GM21390 (cell line): Measurements from ENCODE around the gene RNF123.
"Not testable (repeated sequence)": the region's sequence is repeated elsewhere in the genome, so short reads cannot be mapped to it uniquely, and the experiment has no call there.

Source experiments
- ATAC-seq: cut with Tn5 transposase; IDR thresholded peaks from one replicate; pipeline ENCODE4 v1.9.1; 2021; ENCODE audit not compliant: unreplicated experiment

The RNF123 gene

DNA sequence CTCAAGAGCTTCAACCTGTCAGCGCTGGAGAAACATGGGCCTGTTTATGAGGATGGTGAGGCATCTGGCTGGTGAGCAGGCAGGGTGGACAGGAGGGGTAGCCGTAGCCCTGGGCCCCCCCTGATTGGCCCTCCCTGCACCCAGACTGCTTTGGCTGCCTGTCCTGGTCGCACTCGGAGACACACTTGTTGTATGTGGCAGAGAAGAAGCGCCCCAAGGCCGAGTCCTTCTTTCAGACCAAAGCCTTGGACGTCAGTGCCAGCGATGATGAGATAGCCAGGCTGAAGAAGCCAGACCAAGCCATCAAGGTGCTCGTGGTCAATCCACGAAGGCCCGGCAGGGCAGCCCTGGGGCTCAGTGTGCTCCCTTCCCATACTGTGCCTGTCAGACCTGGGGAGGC lies 13.4 kb upstream of the RNF123 start:
- no peak for ATAC-seq

GRCh38 chr3:49680493-49681231 lies 8.7 kb upstream of the RNF123 start:
- ATAC-seq: no peak

DNA sequence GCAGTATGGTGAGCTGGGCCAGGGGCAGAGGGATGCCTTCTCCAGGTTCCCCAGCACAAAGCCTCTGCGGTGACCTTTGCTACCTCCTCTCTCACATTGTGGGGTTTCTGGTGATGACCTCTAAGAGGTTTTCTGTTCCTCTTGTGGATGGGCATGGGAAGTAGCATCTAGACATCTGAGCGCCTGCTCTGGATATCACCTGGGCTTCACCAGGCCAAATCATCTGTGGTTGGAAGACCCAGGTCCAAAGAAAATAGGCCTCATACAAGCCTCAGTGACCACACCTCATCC lies 8.2 kb upstream of the RNF123 start:
- ATAC-seq: no peak

DNA sequence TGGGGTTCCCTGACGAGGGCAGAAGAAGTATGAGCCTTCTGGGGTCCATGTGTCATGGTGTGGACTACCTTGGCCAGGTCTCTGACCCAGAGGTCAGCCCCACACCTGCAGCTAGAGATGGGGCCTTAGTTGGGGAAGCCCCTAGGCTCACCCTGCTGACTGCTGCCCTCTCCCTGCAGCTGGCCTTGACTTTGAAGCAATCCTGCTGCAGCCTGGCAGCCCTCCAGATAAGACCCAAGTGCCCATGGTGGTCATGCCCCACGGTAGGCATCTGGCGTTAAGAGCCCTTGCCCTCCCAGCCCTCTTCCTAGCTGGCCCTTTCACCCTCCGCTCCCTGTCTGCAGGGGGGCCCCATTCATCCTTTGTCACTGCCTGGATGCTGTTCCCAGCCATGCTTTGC lies 7.8 kb upstream of the RNF123 start:
- no peak for ATAC-seq

- no peak for ATAC-seq
Observed at GRCh38 chr3:49683162-49683561, 6.2 kb upstream of the RNF123 start.

GRCh38 chr3:49684453-49684852 lies 4.9 kb upstream of the RNF123 start:
- ATAC-seq: not testable (repeated sequence)

- not testable (repeated sequence) for ATAC-seq
Observed at GRCh38 chr3:49685103-49685502, 4.3 kb upstream of the RNF123 start.

DNA sequence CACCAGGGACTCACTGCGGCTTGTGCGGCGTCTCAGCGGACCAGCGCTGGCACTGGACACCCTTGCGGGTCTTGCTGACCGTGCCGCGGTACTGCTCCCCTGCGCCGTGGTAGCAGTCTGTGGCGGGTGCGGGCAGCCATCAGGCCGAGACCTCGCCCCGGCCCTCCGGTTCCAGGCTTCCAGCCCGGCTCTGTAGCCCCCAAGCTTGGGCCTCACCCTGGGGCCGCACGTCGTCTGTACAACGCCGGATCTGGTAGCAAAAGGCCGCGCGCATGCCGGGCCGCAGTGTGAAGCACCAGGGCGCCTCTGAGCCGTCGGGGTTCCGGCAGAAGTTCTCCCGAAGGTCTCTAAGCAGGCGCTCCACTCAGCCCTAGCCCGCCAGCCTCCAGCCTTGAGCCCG lies 3.5 kb upstream of the RNF123 start:
- ATAC-seq: not testable (repeated sequence)

DNA sequence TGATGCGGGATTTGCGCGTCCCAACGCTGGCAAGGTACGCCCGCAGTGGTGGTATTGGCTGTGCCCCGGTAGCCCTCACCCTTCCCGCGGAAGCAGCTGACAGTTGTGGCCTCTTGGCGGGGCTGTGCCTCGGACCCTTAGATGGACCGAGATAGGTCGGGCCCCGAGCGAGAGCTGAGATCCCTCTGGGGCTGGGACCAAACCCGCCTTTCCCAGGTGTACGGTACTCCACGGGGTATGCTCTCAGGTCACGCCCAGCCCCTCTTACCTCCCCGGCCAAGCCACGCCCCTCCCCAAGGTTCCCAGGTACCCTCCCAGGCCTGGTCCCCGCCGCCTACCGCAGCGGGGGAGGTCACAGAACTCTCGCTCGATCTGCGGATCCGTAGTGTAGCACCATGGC lies 3.0 kb upstream of the RNF123 start:
- not testable (repeated sequence) for ATAC-seq

GRCh38 chr3:49686769-49687423 lies 2.5 kb upstream of the RNF123 start:
- not testable (repeated sequence) for ATAC-seq

DNA sequence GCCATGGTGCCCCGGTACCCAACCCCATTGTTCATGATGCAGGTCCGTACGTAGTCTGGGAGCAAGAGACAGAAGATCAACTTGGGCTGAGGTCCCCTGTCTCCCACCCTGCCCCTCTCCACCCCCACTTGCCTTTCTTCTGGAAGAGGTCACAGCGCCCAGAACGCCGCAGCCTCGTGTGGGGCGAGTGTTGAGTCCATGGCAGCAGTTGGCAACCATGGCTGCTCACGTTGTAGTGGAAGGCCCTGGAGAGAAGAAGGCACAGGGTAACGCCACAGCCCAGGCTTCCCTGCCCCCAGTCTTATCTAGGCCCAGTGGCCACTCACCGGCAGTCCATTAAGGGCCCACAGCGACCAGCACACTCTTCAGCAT lies 1.9 kb upstream of the RNF123 start:
- ATAC-seq: not testable (repeated sequence)

- ATAC-seq: not testable (repeated sequence)
Observed at GRCh38 chr3:49688338-49689045, 865 bp upstream of the RNF123 start.

- peak; percentile 14 for ATAC-seq
Observed at GRCh38 chr3:49689908-49690624, 709 bp downstream of the RNF123 start.

DNA sequence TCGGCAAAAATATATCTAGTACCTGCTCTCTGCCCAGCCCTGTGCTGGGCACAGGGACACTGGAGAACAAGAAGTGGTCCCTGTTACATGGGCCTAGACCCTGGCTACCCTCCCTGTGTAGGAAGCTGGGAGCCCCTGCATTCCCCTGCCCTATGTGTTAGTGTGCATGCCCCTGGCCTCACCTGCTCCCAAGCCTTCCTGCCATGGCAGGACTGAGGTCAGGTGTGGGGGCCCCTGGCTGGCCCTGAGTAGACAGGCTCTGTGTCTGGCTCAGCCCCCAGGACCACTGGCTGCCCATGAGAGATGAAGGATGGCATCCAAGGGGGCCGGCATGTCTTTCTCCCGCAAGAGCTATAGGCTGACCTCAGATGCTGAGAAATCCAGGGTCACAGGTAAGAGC lies 1.5 kb downstream of the RNF123 start:
- not testable (repeated sequence) for ATAC-seq

DNA sequence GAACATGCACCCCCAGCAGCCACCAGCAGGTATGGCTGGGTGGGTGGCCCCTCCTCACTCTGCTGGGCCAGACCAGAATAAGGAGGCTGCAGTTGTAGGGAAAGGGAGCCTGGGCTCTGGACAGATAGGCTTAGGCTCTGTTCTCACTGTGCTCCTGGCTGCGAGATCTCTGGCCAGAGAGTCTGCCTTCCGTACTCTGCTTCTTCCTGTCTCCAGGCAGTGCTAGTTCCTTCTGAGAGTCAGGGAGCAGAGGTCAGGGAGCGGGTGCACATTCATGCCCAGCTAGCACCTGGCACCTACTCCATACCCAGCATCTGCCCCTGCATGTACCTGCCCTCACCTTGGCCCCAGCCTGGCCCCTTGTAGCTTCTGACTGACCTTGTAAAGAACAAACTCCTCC lies 2.1 kb downstream of the RNF123 start:
- ATAC-seq: not testable (repeated sequence)

DNA sequence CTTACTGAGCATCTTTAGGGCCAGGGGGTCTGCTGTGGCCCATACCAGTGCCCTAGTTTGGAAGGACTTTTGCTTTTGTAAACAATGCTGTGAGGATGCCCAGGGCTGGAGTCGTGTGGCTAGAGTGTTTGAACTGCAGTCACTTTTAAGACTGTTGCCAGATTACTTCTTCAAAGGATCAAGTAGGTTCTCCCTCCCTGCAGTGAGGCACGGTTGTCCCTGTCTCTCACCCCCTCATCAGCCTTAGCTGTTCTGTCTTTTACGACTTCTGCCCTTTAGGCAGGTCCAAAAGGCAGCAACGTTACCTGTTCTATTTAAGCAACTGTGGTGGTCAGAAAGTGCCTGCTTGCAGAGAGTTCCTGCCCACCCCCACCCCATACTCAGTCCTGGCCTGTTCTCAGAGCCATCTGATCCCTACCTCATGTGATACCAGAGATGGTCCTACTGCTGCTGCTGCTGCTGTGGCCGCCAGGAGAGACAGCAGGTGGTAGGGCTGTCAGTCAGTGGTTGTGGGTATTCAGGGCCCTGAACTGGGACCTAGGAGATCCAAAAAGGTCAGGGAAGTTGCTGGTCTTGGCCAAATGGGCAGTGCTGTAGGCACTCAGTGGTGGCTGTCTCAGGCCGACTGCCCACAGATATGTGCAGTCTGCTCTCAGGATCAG lies 5.2 kb downstream of the RNF123 start:
- not testable (repeated sequence) for ATAC-seq

GRCh38 chr3:49695350-49696015 lies 6.1 kb downstream of the RNF123 start:
- not testable (repeated sequence) for ATAC-seq

GRCh38 chr3:49699281-49699979 lies 10.1 kb downstream of the RNF123 start:
- ATAC-seq: no peak

- ATAC-seq: no peak
Observed at GRCh38 chr3:49700014-49700413, 10.7 kb downstream of the RNF123 start.
